ENCODE measurements around the gene DEPDC5. TPM values are rescaled to one million over a fixed set of nuclear protein-coding genes. Genes with fewer than 3 reads are reported as not detected.

DEPDC5 gene
- polyA plus RNA-seq, 1 experiment, result 14.3 TPM

DNA sequence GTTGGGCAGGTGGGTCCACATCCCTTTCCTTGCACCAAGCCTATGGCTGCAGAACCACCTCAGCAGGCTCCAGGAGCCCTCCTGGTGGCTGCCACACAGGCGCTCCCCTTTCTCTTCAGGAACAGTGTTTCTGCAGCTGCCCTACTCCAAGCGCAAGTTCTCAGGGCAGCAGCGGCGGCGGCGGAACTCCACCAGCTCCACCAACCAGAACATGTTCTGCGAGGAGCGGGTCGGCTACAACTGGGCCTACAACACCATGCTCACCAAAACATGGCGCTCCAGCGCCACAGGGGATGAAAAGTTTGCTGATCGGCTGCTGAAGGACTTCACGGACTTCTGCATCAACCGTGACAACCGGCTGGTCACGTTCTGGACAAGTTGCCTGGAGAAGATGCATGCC is 152.3 kb downstream of the DEPDC5 start:
- no peak for DNase-seq (ENCODE audit: low read depth, low spot score)
- H3K27ac ChIP-seq (ENCODE audit: low read depth, low read length), result no peak overlapping the region
- H3K9me3 ChIP-seq (ENCODE audit: control insufficient read depth, insufficient read depth, low read length), result no peaks in the 10 kb centered on the region
- no peak for TF ChIP-seq CTCF (IDR thresholded peaks at IDR 0.05; ENCODE audit: low read depth, low read length)
- POLR2A ChIA-PET, result no interaction called here
- H3K4me3 ChIP-seq (ENCODE audit: low read depth, low read length), result no peak overlapping the region
- CTCF ChIA-PET, result no interaction called here
- no peaks in the 10 kb centered on the region for H3K27me3 ChIP-seq (ENCODE audit: control insufficient read depth, insufficient read depth, low read length)

DNA sequence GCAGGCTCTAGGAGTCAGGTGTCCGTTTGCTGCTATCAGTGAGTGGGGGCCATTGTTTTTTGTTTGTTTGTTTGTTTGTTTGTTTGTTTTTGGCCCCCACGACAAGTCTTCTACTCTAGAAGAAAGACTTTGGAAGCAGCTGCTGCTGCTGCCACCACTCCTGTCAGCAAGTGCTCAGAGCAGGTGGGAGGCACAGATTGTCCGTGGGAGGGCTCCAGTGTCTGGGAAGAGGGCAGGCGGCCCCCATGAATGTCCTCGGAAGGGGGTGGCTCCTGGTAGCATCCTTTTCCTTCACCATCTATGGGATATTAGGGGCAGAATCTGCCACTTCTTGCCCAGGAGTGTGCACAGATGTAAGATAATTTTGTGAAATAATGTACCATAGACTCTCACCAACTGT is 152.8 kb downstream of the DEPDC5 start:
- no peak overlapping the region for H3K27ac ChIP-seq (ENCODE audit: low read depth, low read length)
- CTCF ChIA-PET, result no interaction called here
- no peak for DNase-seq (ENCODE audit: low read depth, low spot score)

DNA sequence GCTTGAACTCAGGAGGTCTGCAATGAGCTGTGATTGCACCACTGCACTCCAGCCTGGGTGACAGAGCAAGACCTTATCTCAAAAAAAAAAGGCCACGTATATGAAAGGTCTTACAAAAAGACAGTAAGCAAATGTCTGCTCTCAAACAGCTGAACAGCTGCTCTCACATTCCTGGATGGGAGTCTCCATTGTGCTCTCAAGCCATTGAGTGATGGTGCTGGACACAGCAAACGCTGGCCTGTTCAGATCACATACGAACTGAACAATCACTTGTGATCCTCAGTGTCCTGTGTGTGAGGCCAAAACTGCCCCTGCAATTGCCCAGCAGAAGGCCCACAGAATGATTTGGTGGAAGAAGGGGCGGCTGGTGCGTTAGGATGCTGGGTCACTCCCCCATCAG is 156.2 kb downstream of the DEPDC5 start:
- Histone ChIP-seq H3K27ac (ENCODE audit: low read depth, low read length) (no peak overlapping the region), H3K27me3 (ENCODE audit: control insufficient read depth, insufficient read depth, low read length) (no peaks in the 10 kb centered on the region), H3K9me3 (ENCODE audit: control insufficient read depth, insufficient read depth, low read length) (no peaks in the 10 kb centered on the region), H3K4me3 (ENCODE audit: low read depth, low read length) (no peak overlapping the region)
- ChIA-PET CTCF (no interaction called here), POLR2A (interaction anchor here (0.7 kb wide), 1 partner anchor 9 kb away, joined by 3 read pairs; no protein-coding TSS in a partner anchor)
- no peak for DNase-seq (ENCODE audit: low read depth, low spot score)
- TF ChIP-seq CTCF (IDR thresholded peaks at IDR 0.05; ENCODE audit: low read depth, low read length), result no peak

More for the DNA sequence above, 152.8 kb downstream of the DEPDC5 start:
- no peak for TF ChIP-seq CTCF (IDR thresholded peaks at IDR 0.05; ENCODE audit: low read depth, low read length)
- POLR2A ChIA-PET, result interaction anchor here (0.6 kb wide), 1 partner anchor 543 kb away, joined by 6 read pairs; no protein-coding TSS in a partner anchor
- Histone ChIP-seq H3K9me3 (ENCODE audit: control insufficient read depth, insufficient read depth, low read length) (no peaks in the 10 kb centered on the region), H3K4me3 (ENCODE audit: low read depth, low read length) (no peak overlapping the region), H3K27me3 (ENCODE audit: control insufficient read depth, insufficient read depth, low read length) (no peaks in the 10 kb centered on the region)

GRCh38 chr22:31911565-31912406 is 158.0 kb downstream of the DEPDC5 start:
- POLR2A ChIA-PET, result no interaction called here
- CTCF ChIA-PET, result no interaction called here
- Histone ChIP-seq H3K4me3 (ENCODE audit: low read depth, low read length) (no peak overlapping the region), H3K27me3 (ENCODE audit: control insufficient read depth, insufficient read depth, low read length) (no peaks in the 10 kb centered on the region), H3K27ac (ENCODE audit: low read depth, low read length) (no peak overlapping the region), H3K9me3 (ENCODE audit: control insufficient read depth, insufficient read depth, low read length) (no peaks in the 10 kb centered on the region)
- no peak for DNase-seq (ENCODE audit: low read depth, low spot score)
- no peak for TF ChIP-seq CTCF (IDR thresholded peaks at IDR 0.05; ENCODE audit: low read depth, low read length)

- no peak overlapping the region for H3K4me3 ChIP-seq (ENCODE audit: low read depth, low read length)
- H3K27ac ChIP-seq (ENCODE audit: low read depth, low read length), result no peak overlapping the region
- ChIA-PET POLR2A (interaction anchor here (0.6 kb wide), 2 partner anchors 31 to 897 kb away, joined by 4 read pairs; no protein-coding TSS in a partner anchor), CTCF (no interaction called here)
- H3K9me3 ChIP-seq (ENCODE audit: control insufficient read depth, insufficient read depth, low read length), result no peaks in the 10 kb centered on the region
- TF ChIP-seq CTCF (IDR thresholded peaks at IDR 0.05; ENCODE audit: low read depth, low read length), result no peak
- DNase-seq (ENCODE audit: low read depth, low spot score), result no peak
- no peaks in the 10 kb centered on the region for H3K27me3 ChIP-seq (ENCODE audit: control insufficient read depth, insufficient read depth, low read length)
Measured at GRCh38 chr22:31912407-31912743, 158.6 kb downstream of the DEPDC5 start.

Data from AG04450 (cell line).